Measurements from ENCODE around the gene ITPR2. TPM values are rescaled to one million over a fixed set of nuclear protein-coding genes. Genes with fewer than 3 reads are reported as not detected.

Gene ITPR2
- total and polyA plus RNA-seq, 5 experiments from 2014 or later, result 4.6 to 45.9 (median 9.6) TPM

GRCh38 chr12:26809611-26810285 is 23.2 kb downstream of the ITPR2 start:
- H3K27ac Mint-ChIP-seq, result no peak overlapping the region
- peaks cover 10 to 30% (median 16%) of the 10 kb centered on the region in 4 donors for H3K4me1 Mint-ChIP-seq
- H3K9me3 Mint-ChIP-seq, result no peaks in the 10 kb centered on the region
- H3K36me3 Mint-ChIP-seq, result peaks cover 0 to 14% (median 3%) of the 10 kb centered on the region in 3 donors
- no peaks in the 10 kb centered on the region for H3K27me3 Mint-ChIP-seq
- POLR2A ChIA-PET, result no interaction called here
- no peak for ATAC-seq
- H3K4me3 Mint-ChIP-seq, result no peak overlapping the region
- no peak for DNase-seq

- POLR2A ChIA-PET, result interaction anchor here (0.6 kb wide), 1 partner anchor 439 kb away, joined by 4 read pairs; no protein-coding TSS in a partner anchor
- Mint-ChIP-seq H3K27ac (peak overlapping the region in 1 of 10 donors; percentile 13), H3K4me1 (peaks cover 12 to 30% (median 19%) of the 10 kb centered on the region in 4 donors), H3K36me3 (peaks cover 0 to 11% (median 3%) of the 10 kb centered on the region in 3 donors), H3K9me3 (no peaks in the 10 kb centered on the region), H3K4me3 (no peak overlapping the region), H3K27me3 (no peaks in the 10 kb centered on the region)
- ATAC-seq, result no peak
- no peak for DNase-seq
Measured at GRCh38 chr12:26808766-26809476, 24.1 kb downstream of the ITPR2 start.

- H3K4me1 Mint-ChIP-seq, result peaks cover 15 to 40% (median 25%) of the 10 kb centered on the region in 4 donors
- no peak overlapping the region for H3K27ac Mint-ChIP-seq
- DNase-seq (no peak), ATAC-seq (no peak)
- H3K27me3 Mint-ChIP-seq, result no peaks in the 10 kb centered on the region
- peaks cover 0 to 5% (median 0%) of the 10 kb centered on the region in 3 donors for H3K36me3 Mint-ChIP-seq
- no peak overlapping the region for H3K4me3 Mint-ChIP-seq
- H3K9me3 Mint-ChIP-seq, result no peaks in the 10 kb centered on the region
- POLR2A ChIA-PET, result no interaction called here
Measured at GRCh38 chr12:26807292-26807691, 25.7 kb downstream of the ITPR2 start.

GRCh38 chr12:26806556-26806955 is 26.4 kb downstream of the ITPR2 start:
- POLR2A ChIA-PET, result no interaction called here
- no peaks in the 10 kb centered on the region for H3K9me3 Mint-ChIP-seq
- H3K27me3 Mint-ChIP-seq, result no peaks in the 10 kb centered on the region
- no peak overlapping the region for H3K27ac Mint-ChIP-seq
- ATAC-seq (no peak), DNase-seq (no peak)
- H3K4me1 Mint-ChIP-seq, result peaks cover 15 to 40% (median 25%) of the 10 kb centered on the region in 4 donors
- peaks cover 0 to 5% (median 1%) of the 10 kb centered on the region in 3 donors for H3K36me3 Mint-ChIP-seq
- no peak overlapping the region for H3K4me3 Mint-ChIP-seq

GRCh38 chr12:26805401-26805971 is 27.5 kb downstream of the ITPR2 start:
- Mint-ChIP-seq H3K9me3 (no peaks in the 10 kb centered on the region), H3K4me3 (no peak overlapping the region), H3K4me1 (peaks cover 16 to 40% (median 26%) of the 10 kb centered on the region in 4 donors), H3K27ac (no peak overlapping the region), H3K36me3 (peaks cover 0 to 9% (median 7%) of the 10 kb centered on the region in 3 donors), H3K27me3 (no peaks in the 10 kb centered on the region)
- POLR2A ChIA-PET, result no interaction called here
- DNase-seq, result no peak
- no peak for ATAC-seq

- Mint-ChIP-seq H3K27me3 (no peaks in the 10 kb centered on the region), H3K4me1 (peaks cover 10 to 38% (median 27%) of the 10 kb centered on the region in 4 donors), H3K36me3 (peaks cover 0 to 9% (median 9%) of the 10 kb centered on the region in 3 donors), H3K4me3 (no peak overlapping the region), H3K9me3 (no peaks in the 10 kb centered on the region), H3K27ac (no peak overlapping the region)
- DNase-seq (no peak), ATAC-seq (no peak)
- POLR2A ChIA-PET, result interaction anchor here (0.6 kb wide), 1 partner anchor 503 kb away, joined by 3 read pairs; no protein-coding TSS in a partner anchor
Measured at GRCh38 chr12:26803552-26803951, 29.4 kb downstream of the ITPR2 start.

- peaks cover 0 to 11% (median 4%) of the 10 kb centered on the region in 3 donors for H3K36me3 Mint-ChIP-seq
- peaks cover 13 to 40% (median 28%) of the 10 kb centered on the region in 4 donors for H3K4me1 Mint-ChIP-seq
- DNase-seq (no peak), ATAC-seq (no peak)
- H3K9me3 Mint-ChIP-seq, result no peaks in the 10 kb centered on the region
- no peaks in the 10 kb centered on the region for H3K27me3 Mint-ChIP-seq
- no peak overlapping the region for H3K4me3 Mint-ChIP-seq
- POLR2A ChIA-PET, result no interaction called here
- H3K27ac Mint-ChIP-seq, result no peak overlapping the region
Measured at GRCh38 chr12:26801486-26801885, 31.5 kb downstream of the ITPR2 start.

- POLR2A ChIA-PET, result no interaction called here
- peaks cover 13 to 40% (median 27%) of the 10 kb centered on the region in 4 donors for H3K4me1 Mint-ChIP-seq
Measured at GRCh38 chr12:26800858-26801257, 32.1 kb downstream of the ITPR2 start.

GRCh38 chr12:26800347-26800746 is 32.6 kb downstream of the ITPR2 start:
- ATAC-seq (no peak), DNase-seq (no peak)
- Mint-ChIP-seq H3K4me3 (no peak overlapping the region), H3K36me3 (peaks cover 0 to 11% (median 4%) of the 10 kb centered on the region in 3 donors), H3K4me1 (peaks cover 13 to 37% (median 25%) of the 10 kb centered on the region in 4 donors), H3K9me3 (no peaks in the 10 kb centered on the region), H3K27me3 (no peaks in the 10 kb centered on the region), H3K27ac (no peak overlapping the region)
- POLR2A ChIA-PET, result no interaction called here

More at GRCh38 chr12:26800858-26801257, 32.1 kb downstream of the ITPR2 start:
- Mint-ChIP-seq H3K9me3 (no peaks in the 10 kb centered on the region), H3K4me3 (no peak overlapping the region), H3K27ac (no peak overlapping the region), H3K27me3 (no peaks in the 10 kb centered on the region), H3K36me3 (peaks cover 0 to 11% (median 4%) of the 10 kb centered on the region in 3 donors)
- DNase-seq, result no peak
- no peak for ATAC-seq

- H3K4me1 Mint-ChIP-seq, result peaks cover 12 to 37% (median 24%) of the 10 kb centered on the region in 4 donors
- DNase-seq (no peak), ATAC-seq (no peak)
- H3K27ac Mint-ChIP-seq, result peak overlapping the region in 1 of 10 donors; percentile 38
- H3K9me3 Mint-ChIP-seq, result no peaks in the 10 kb centered on the region
- peaks cover 0 to 11% (median 4%) of the 10 kb centered on the region in 3 donors for H3K36me3 Mint-ChIP-seq
- no peaks in the 10 kb centered on the region for H3K27me3 Mint-ChIP-seq
- POLR2A ChIA-PET, result no interaction called here
- H3K4me3 Mint-ChIP-seq, result no peak overlapping the region
Measured at GRCh38 chr12:26799741-26800140, 33.3 kb downstream of the ITPR2 start.

- DNase-seq (no peak), ATAC-seq (no peak)
- H3K27me3 Mint-ChIP-seq, result no peaks in the 10 kb centered on the region
- no peak overlapping the region for H3K4me3 Mint-ChIP-seq
- no peaks in the 10 kb centered on the region for H3K9me3 Mint-ChIP-seq
- peaks cover 9 to 32% (median 22%) of the 10 kb centered on the region in 4 donors for H3K4me1 Mint-ChIP-seq
- POLR2A ChIA-PET, result no interaction called here
- H3K36me3 Mint-ChIP-seq, result peaks cover 0 to 11% (median 4%) of the 10 kb centered on the region in 3 donors
- H3K27ac Mint-ChIP-seq, result no peak overlapping the region
Measured at GRCh38 chr12:26798640-26799039, 34.4 kb downstream of the ITPR2 start.

GRCh38 chr12:26798023-26798422 is 35.0 kb downstream of the ITPR2 start:
- POLR2A ChIA-PET, result no interaction called here
- Mint-ChIP-seq H3K36me3 (peaks cover 0 to 11% (median 4%) of the 10 kb centered on the region in 3 donors), H3K4me3 (no peak overlapping the region), H3K9me3 (no peaks in the 10 kb centered on the region), H3K27me3 (no peaks in the 10 kb centered on the region), H3K4me1 (peaks cover 5 to 25% (median 18%) of the 10 kb centered on the region in 4 donors), H3K27ac (peak overlapping the region in 1 of 10 donors; percentile 49)
- ATAC-seq (no peak), DNase-seq (no peak)

GRCh38 chr12:26795910-26796309 is 37.1 kb downstream of the ITPR2 start:
- Mint-ChIP-seq H3K9me3 (no peaks in the 10 kb centered on the region), H3K4me1 (peaks cover 12 to 43% (median 19%) of the 10 kb centered on the region in 4 donors), H3K36me3 (peaks cover 0 to 8% (median 0%) of the 10 kb centered on the region in 3 donors), H3K27ac (no peak overlapping the region), H3K4me3 (no peak overlapping the region), H3K27me3 (no peaks in the 10 kb centered on the region)
- POLR2A ChIA-PET, result no interaction called here
- ATAC-seq, result no peak
- DNase-seq, result no peak
